Retinal pigment epithelial cell (primary cell): Measurements from ENCODE around the gene RAB3C.

ENCODE experiments used
- DNase-seq: peaks from one replicate; pipeline ENCODE4 v3.0.0-alpha.2; 2010; ENCODE audit warnings: low read depth
- H3K4me3 ChIP-seq: 2 replicates; pipeline ENCODE4 v1.5.1; 2011; ENCODE audit warnings: mild to moderate bottlenecking, low read length, control low read depth, moderate library complexity
- TF ChIP-seq, protein P1 (sequence below): conservative IDR thresholded peaks from 2 replicates; pipeline ENCODE4 v1.5.1; 2011; ENCODE audit warnings: low read depth, low read length, control low read depth, inconsistent platforms

The RAB3C gene

DNA sequence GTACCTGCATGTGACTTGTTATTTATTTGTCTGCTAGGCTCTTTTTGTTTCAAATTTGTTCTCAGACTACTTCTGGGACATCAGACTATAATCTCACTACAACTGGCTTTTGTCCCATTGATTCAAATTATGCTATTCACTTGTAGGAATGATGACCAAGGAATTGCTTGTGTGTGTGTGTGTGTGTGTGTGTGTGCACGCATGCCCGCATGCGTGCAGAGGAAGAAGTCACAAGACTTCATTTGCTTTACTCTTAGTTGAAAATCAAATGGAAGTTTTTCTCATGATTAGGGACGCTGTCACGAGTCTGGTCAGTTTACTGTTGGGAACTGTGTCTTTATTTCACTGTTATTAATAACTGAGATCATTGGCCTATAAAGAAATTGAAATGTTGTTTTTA is 268.7 kb downstream of the RAB3C start:
- no peak overlapping the region for H3K4me3 ChIP-seq
- TF ChIP-seq, protein P1, sequence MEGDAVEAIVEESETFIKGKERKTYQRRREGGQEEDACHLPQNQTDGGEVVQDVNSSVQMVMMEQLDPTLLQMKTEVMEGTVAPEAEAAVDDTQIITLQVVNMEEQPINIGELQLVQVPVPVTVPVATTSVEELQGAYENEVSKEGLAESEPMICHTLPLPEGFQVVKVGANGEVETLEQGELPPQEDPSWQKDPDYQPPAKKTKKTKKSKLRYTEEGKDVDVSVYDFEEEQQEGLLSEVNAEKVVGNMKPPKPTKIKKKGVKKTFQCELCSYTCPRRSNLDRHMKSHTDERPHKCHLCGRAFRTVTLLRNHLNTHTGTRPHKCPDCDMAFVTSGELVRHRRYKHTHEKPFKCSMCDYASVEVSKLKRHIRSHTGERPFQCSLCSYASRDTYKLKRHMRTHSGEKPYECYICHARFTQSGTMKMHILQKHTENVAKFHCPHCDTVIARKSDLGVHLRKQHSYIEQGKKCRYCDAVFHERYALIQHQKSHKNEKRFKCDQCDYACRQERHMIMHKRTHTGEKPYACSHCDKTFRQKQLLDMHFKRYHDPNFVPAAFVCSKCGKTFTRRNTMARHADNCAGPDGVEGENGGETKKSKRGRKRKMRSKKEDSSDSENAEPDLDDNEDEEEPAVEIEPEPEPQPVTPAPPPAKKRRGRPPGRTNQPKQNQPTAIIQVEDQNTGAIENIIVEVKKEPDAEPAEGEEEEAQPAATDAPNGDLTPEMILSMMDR: no peak
- DNase-seq: no peak

DNA sequence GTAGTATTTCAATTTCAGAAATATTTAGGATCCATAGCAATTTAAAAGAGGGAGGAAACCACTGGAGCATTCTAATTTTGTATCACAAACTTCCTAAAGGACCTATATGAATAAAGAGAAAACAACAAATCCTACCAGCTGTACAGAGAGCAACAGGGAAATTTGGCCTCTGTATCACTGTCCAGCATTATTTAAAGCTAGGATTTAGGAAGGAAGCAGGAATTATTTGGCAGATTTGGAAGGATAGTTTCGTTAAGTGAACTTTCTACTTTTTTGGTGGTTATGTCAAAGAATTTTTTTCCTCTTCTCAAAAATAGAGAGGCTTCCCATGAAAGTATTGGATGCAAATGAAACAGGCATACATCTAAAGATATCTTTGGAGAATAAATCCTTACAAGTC is 269.7 kb downstream of the RAB3C start:
- TF ChIP-seq, protein P1: no peak
- no peak overlapping the region for H3K4me3 ChIP-seq
- DNase-seq: no peak

DNA sequence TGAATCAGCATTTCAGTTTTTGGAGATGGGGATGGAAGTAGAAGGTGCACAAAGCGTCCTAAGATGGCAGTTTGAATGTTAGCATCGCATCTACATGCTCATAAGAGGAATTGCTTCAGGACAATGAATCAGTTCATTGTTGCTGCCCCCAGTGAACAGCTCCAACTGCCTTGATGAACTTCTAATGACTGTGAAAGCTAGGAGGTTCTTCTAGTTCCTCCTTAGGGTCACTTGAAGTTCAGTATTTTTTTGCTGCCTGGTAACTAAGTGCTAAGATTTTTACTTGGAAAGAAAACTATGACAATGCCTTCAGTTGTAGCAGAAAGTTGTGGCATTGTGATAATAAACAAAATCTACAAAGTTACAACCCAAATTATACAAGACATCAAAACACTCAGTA is 271.6 kb downstream of the RAB3C start:
- TF ChIP-seq, protein P1: no peak
- H3K4me3 ChIP-seq: no peak overlapping the region
- DNase-seq: no peak

- H3K4me3 ChIP-seq: no peak overlapping the region
- TF ChIP-seq, protein P1: no peak
- DNase-seq: no peak
These were observed 273.2 kb downstream of the RAB3C start for GRCh38 chr5:58855851-58856739.

GRCh38 chr5:58857609-58858008 is 274.7 kb downstream of the RAB3C start:
- no peak for DNase-seq
- TF ChIP-seq, protein P1: no peak

DNA sequence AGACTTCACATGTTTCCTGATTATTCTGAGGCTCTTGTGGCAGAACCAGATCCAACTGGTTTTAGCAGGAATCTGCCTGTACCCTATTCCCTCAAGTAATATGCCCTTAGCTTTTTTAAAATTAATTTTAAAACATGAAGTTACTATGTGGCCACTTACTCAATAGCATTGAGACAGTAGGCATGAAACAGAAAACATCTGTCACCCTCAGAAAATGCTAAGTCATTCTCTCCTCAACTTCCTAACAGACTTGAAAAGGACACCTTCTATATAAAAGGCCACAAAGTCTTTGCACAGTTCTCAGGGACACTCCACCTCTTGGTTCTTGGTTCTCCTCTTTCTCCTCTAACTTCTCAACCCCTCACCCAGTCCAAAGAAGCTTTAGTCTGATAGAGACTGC is 277.8 kb downstream of the RAB3C start:
- TF ChIP-seq, protein P1: no peak
- H3K4me3 ChIP-seq: no peak overlapping the region
- DNase-seq: no peak

More at GRCh38 chr5:58857609-58858008, 274.7 kb downstream of the RAB3C start:
- H3K4me3 ChIP-seq: no peak overlapping the region

- TF ChIP-seq, protein P1: no peak
- DNase-seq: no peak
- no peak overlapping the region for H3K4me3 ChIP-seq
These were observed 286.1 kb downstream of the RAB3C start for GRCh38 chr5:58868931-58869330.
